ENCODE measurements around the gene FAM161B.

DNA sequence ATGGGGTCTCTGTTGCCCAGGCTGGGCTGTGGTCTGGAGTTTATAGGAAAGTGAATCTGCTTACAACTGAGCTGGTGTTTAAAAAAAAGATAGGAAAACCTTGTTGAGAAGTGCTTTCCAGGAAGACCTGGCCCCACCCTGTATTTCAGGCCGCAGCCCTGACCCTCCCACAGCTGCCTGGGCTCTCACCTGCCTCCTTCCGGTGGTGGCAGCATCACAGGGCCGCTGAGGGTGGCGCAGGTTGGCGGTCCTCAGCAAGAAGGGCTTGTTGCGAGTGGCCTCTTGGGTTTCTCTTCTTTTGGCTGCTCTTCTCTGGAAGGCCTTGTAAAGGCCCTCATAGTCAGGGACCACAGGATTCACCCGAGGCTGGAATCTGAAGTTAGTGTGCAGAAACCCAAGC is 7.7 kb downstream of the FAM161B start:
- TF ChIP-seq, protein P1, sequence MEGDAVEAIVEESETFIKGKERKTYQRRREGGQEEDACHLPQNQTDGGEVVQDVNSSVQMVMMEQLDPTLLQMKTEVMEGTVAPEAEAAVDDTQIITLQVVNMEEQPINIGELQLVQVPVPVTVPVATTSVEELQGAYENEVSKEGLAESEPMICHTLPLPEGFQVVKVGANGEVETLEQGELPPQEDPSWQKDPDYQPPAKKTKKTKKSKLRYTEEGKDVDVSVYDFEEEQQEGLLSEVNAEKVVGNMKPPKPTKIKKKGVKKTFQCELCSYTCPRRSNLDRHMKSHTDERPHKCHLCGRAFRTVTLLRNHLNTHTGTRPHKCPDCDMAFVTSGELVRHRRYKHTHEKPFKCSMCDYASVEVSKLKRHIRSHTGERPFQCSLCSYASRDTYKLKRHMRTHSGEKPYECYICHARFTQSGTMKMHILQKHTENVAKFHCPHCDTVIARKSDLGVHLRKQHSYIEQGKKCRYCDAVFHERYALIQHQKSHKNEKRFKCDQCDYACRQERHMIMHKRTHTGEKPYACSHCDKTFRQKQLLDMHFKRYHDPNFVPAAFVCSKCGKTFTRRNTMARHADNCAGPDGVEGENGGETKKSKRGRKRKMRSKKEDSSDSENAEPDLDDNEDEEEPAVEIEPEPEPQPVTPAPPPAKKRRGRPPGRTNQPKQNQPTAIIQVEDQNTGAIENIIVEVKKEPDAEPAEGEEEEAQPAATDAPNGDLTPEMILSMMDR (IDR thresholded peaks at IDR 0.05; ENCODE audit: poor library complexity) = no peak
- no peak for TF ChIP-seq EZH2phosphoT487 (IDR thresholded peaks at IDR 0.05; ENCODE audit: low read depth, severe bottlenecking, unreplicated experiment)

Measured in hepatocyte (in vitro differentiated cells).